ENCODE results near the gene SCAMP2.

Gene SCAMP2

GRCh38 chr15:74794248-74794969 is 78.8 kb downstream of the SCAMP2 start:
- DNase-seq (ENCODE audit: low read depth), result no peak

Data from fibroblast of the conjunctiva (primary cell).